ENCODE data around the gene CWC22.

Gene CWC22

DNA sequence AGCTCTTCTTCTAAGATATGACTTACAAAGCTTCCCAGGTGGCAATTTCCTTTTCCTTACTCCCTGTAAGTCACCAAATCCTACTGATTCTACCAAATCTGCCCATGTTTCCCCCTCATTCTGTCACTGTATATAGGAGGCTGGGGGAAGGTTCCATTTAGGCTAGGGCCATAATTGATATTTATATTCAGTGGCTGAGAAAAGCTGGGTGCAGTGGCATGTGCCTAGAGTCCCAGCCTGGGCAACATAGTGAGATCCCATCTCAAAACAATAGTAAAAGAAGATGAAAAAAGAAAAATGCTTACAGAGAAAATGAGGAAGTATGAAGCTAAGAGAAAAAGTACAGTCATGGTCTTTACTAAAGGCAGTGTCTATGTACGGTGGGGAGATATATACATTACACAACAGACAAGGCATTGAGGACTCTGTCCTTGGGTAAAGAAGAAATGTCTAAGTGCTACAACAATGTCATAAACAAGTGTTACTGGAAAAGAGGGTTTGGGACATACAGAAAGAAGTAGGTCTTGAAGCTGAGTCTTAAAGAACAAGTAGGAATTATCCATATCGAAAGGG lies 4.8 kb downstream of the CWC22 start:
- TF ChIP-seq, protein P1, sequence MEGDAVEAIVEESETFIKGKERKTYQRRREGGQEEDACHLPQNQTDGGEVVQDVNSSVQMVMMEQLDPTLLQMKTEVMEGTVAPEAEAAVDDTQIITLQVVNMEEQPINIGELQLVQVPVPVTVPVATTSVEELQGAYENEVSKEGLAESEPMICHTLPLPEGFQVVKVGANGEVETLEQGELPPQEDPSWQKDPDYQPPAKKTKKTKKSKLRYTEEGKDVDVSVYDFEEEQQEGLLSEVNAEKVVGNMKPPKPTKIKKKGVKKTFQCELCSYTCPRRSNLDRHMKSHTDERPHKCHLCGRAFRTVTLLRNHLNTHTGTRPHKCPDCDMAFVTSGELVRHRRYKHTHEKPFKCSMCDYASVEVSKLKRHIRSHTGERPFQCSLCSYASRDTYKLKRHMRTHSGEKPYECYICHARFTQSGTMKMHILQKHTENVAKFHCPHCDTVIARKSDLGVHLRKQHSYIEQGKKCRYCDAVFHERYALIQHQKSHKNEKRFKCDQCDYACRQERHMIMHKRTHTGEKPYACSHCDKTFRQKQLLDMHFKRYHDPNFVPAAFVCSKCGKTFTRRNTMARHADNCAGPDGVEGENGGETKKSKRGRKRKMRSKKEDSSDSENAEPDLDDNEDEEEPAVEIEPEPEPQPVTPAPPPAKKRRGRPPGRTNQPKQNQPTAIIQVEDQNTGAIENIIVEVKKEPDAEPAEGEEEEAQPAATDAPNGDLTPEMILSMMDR (IDR thresholded peaks at IDR 0.05; ENCODE audit: low read depth, low read length): no peak
- H3K4me3 ChIP-seq (ENCODE audit: low read depth, low read length): no peak overlapping the region

DNA sequence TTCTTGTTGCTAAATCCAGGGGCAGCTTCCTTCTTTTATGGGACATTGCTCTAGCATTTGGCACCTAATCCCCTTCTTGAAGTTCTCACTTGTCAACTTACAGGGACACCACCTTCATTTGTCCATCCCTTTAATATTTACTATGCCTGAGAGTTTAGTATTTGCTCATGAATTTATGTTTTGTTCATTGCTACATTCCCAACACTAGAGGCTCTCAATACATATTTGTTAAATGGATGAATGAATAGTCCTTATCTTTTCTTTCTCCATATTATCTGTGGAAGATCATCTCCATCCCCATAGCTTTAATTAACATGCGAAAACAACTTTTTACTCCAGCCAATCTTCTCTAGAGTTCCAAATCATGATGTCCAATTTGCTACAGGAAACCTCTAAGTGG lies 5.4 kb downstream of the CWC22 start:
- no peak overlapping the region for H3K4me3 ChIP-seq (ENCODE audit: low read depth, low read length)
- TF ChIP-seq, protein P1 (IDR thresholded peaks at IDR 0.05; ENCODE audit: low read depth, low read length): no peak

DNA sequence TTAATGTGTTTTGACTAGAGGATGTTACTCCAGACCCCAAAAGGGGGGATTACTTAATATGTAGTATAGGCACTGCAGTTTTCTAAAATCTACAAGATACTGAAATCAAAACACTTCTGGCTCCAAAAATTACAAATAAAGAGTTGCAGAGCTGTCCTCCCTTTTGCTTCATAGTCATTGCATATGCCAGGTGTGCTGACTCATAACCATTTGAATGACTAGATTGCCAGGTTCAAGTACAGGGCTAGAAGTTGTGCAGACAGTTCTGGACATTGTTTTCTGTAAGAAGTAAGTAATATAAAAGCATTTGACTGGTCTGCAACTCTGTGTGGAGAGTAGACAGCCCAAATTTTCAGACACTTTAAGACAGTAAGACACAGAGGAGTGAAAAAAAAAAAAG lies 6.7 kb downstream of the CWC22 start:
- no peak overlapping the region for H3K4me3 ChIP-seq (ENCODE audit: low read depth, low read length)
- TF ChIP-seq, protein P1 (IDR thresholded peaks at IDR 0.05; ENCODE audit: low read depth, low read length): no peak

DNA sequence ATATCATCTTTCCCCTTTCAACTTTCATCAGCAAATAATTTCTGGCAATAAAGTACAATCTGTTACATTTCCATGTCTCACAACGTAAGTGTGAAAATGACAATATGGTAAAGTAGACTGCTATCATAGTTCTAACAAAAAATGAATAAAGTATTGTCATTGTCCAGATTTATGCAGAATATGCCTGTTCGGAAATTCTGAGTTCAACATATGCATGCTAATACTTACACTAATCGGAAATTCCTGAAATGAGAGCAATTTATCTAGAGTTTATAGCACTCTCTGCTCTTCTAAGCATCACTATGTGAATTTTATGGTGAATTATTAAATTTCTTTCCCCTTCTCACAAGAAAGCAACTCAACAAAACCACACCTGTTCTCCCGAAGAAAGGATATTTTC lies 8.1 kb downstream of the CWC22 start:
- TF ChIP-seq, protein P1 (IDR thresholded peaks at IDR 0.05; ENCODE audit: low read depth, low read length): no peak
- H3K4me3 ChIP-seq (ENCODE audit: low read depth, low read length): no peak overlapping the region

DNA sequence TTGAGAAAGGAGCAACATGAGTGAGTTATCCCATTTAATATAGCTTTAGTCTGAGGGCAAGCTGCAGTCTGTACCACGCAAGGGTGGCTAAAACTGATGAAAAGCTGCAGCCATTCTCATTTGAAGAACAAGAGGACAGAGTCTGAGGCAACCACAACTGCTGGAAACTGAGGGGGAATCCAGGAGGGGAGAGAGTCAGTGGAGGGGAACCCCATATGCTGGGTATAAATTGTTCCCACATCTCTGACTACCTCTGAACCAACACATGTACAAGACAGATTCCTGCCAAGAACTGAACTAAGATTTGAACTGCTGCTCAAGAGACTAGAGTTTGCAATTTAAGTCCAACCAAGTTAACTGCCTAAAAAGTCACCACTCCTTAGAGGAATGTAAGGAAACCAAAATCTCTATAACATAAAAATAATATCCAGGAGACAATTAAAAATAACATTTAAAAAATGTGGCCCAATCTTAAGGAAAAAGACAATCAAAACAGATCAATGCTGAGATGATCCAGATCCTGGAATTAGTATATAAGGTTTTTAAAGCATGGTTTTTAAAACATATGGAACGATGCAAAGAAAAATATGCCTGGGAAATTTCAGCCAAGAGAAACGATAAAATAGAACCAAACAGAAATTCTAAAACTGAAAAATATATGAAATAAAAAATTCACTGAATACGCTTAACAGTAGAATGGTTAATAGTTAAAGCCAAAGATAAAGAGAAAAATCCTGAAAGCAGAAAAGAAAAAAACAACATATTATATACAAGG lies 11.2 kb downstream of the CWC22 start:
- TF ChIP-seq, protein P1 (IDR thresholded peaks at IDR 0.05; ENCODE audit: low read depth, low read length): no peak
- H3K4me3 ChIP-seq (ENCODE audit: low read depth, low read length): no peak overlapping the region

DNA sequence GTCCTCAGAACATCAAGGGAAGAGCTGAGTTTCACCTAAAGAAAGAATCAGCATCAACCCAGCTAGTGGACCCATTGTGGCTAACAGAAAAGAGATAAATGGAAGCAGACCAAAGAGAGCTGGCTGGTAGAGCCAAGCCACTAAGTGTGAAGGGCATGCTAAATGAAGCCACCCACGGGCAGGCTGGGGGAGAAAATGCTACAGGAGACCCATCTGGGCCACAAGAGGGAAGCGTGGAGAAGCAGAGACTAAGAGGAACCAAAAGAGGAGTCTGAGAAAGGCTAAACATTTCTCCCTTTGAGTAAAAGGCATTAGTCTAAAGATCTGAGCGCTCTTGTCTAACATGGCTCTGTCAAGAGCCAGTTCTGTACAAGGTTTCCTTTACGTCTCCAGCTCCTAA lies 15.8 kb downstream of the CWC22 start:
- no peak overlapping the region for H3K4me3 ChIP-seq (ENCODE audit: low read depth, low read length)
- TF ChIP-seq, protein P1 (IDR thresholded peaks at IDR 0.05; ENCODE audit: low read depth, low read length): no peak

DNA sequence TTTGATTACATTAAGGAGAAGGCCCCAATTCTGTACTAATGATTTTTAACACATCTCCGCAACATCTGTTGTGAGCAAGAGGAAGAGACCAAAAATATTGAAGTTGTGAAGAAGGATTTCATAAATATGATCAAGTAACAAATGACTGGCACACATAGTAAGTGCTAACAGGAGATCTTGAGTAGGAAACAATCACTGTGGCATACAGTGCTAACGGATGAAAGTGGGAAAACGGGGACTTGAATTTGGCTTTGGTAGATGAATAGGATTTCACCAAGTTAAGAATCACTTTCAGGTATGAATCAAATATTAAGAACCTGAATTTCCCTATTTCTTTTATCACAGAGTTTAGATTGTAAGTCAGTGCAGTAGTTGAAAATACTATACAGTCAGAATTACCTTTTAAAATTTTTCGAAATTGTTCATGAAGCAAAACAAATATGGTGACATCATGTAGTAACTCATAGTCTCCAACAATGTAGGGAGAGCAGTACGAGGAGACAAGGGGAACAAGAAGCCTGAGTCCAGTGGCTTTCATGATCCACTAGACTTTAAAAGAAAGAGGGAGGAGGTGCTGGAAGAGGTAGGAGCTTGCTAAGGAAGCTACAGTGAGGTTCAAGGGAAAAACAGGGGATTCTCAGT lies 16.3 kb downstream of the CWC22 start:
- H3K4me3 ChIP-seq (ENCODE audit: low read depth, low read length): no peak overlapping the region
- TF ChIP-seq, protein P1 (IDR thresholded peaks at IDR 0.05; ENCODE audit: low read depth, low read length): no peak
